DOHH2 (cell line): Measurements from ENCODE around the gene RELN.

Source experiments
- EZH2phosphoT487 ChIP-seq: fragments of 200-600 bp; sonication (generic); IDR thresholded peaks from 2 replicates; pipeline ENCODE4 v1.6.1; 2017; ENCODE audit warnings: borderline replicate concordance, mild to moderate bottlenecking, antibody characterized with exemption, low read length, moderate library complexity, mixed read lengths
- TF ChIP-seq, protein P1 (sequence below): fragments of 200-600 bp; sonication (generic); IDR thresholded peaks from one replicate; pipeline ENCODE4 v1.5.1; 2014; ENCODE audit warnings: antibody characterized with exemption, mild to moderate bottlenecking, low read depth, low read length; ENCODE audit not compliant: poor library complexity, severe bottlenecking

DNA sequence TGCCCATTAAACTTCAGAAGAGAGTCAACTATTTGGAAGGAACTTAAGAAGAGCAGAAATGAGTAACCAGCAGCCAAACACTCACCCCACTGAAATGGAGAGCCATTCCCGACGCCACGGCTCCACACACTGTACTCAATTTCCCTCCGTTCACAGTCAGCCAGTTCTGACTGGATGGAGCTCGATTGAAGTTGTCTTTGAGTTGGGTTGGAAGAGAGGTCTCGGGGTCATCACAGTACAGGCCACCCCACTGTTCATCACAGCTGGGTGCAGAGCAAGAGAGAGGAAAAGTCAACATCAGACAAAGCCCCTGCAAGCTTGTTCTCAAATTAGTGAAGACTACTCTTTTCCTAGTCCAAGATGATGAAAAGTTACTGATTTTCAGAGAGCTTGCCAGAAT, 467.5 kb downstream of the RELN start:
- TF ChIP-seq, protein P1, sequence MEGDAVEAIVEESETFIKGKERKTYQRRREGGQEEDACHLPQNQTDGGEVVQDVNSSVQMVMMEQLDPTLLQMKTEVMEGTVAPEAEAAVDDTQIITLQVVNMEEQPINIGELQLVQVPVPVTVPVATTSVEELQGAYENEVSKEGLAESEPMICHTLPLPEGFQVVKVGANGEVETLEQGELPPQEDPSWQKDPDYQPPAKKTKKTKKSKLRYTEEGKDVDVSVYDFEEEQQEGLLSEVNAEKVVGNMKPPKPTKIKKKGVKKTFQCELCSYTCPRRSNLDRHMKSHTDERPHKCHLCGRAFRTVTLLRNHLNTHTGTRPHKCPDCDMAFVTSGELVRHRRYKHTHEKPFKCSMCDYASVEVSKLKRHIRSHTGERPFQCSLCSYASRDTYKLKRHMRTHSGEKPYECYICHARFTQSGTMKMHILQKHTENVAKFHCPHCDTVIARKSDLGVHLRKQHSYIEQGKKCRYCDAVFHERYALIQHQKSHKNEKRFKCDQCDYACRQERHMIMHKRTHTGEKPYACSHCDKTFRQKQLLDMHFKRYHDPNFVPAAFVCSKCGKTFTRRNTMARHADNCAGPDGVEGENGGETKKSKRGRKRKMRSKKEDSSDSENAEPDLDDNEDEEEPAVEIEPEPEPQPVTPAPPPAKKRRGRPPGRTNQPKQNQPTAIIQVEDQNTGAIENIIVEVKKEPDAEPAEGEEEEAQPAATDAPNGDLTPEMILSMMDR: no peak
- TF ChIP-seq EZH2phosphoT487: no peak
